GM10266 (cell line): Measurements from ENCODE around the gene NLGN1.

Source experiments
- DNase-seq: peaks from one replicate; pipeline ENCODE4 v3.0.0; 2012; ENCODE audit errors: extremely low spot score
- TF ChIP-seq, protein P1 (sequence below): IDR thresholded peaks from 2 replicates; pipeline ENCODE4 v1.5.1; 2012; ENCODE audit warnings: mild to moderate bottlenecking, low read depth; ENCODE audit not compliant: control insufficient read depth, insufficient read depth; ENCODE audit errors: missing control alignments

The NLGN1 gene

DNA sequence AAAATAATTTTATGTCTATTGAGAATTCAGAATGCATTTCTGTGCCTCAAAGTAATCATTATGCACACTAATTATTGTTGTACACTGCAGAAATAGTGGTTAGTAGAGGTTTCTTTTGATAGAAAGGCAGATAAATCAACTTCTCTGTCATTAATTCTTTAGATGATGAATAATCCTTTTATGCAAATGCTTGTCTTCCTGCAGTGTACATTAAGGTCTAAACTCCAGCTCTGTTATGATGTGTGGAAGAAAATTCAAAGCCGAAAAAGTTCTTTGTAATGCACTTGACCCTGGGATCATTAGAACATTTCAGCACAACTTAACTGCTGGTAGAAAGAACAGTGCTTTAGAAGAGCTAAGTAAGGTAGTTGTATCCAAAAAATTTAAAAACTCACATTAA lies 353.0 kb downstream of the NLGN1 start:
- no peak for DNase-seq
- TF ChIP-seq, protein P1, sequence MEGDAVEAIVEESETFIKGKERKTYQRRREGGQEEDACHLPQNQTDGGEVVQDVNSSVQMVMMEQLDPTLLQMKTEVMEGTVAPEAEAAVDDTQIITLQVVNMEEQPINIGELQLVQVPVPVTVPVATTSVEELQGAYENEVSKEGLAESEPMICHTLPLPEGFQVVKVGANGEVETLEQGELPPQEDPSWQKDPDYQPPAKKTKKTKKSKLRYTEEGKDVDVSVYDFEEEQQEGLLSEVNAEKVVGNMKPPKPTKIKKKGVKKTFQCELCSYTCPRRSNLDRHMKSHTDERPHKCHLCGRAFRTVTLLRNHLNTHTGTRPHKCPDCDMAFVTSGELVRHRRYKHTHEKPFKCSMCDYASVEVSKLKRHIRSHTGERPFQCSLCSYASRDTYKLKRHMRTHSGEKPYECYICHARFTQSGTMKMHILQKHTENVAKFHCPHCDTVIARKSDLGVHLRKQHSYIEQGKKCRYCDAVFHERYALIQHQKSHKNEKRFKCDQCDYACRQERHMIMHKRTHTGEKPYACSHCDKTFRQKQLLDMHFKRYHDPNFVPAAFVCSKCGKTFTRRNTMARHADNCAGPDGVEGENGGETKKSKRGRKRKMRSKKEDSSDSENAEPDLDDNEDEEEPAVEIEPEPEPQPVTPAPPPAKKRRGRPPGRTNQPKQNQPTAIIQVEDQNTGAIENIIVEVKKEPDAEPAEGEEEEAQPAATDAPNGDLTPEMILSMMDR = no peak

DNA sequence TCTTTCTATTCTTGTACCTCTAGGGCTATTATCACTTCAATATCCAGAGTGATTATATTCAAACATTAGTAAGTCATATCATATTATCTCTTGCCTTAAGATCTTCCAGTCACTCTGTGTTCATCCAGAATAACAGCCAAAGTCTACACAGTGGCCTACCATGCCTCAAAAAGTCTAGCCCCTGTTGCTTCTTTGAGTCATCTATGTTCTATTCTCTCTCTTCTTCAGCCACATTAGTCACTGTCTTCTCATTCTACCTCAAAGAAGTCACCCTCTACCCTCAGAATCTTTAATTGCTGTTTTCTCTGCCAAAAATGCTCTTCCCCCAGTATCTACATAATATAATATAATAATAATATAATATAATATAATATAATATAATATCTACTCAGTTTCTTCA lies 356.0 kb downstream of the NLGN1 start:
- TF ChIP-seq, protein P1 = no peak
- no peak for DNase-seq

DNA sequence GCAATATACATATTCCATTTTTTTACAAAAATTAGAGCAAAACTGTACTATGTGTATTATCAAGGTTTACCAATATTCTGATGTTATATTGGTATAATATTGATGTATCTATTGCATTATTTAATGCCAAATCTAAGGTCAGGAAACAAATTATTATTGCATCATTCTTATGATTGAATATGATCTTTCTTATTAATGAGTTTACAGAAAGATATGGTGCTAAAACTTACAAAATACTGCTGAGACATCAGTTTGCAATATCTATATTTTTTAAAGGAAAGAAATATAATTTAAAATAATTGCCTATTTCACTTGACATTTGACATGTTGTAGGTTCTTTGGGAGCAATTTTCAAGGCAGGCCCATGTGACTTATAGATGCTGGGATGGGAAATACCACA lies 357.6 kb downstream of the NLGN1 start:
- TF ChIP-seq, protein P1 = no peak

DNA sequence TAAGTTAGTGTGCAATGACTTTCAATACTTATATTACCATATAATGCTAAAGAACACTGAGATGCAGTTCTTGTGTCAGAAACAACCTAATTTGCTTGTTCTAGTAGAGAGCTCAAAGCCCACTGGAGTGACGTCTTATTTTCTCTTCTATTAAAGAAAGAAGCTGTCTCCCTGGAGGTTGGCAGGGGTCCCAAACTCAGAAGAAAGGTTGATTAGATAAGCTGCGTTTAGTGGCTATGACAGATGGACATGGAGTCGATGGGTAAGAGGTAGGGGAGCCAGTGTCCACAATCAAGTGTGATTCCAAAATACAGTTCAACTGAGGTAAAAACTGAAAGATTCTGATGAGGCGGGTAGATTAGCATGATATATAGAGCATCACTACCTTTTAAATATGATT lies 363.6 kb downstream of the NLGN1 start:
- no peak for DNase-seq

More for the DNA sequence above, 357.6 kb downstream of the NLGN1 start:
- DNase-seq = no peak

DNA sequence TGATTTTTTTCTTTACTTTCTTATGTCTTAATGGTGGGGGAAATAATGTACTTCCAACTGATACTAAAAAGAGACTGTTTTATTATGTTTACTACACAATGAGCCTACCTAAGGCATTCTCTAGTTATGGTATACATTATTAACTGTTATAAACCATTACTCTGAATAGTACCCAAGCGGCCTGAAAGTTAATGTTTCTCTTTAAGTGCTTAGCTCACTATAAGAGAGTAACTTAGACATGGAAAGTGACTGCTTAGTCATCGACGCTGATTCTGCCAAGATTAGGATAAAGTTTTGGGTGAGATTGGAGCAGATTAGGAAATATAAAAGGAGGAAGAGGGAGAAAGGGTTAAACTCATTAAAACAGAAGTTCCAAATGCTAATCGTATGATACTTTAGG lies 365.0 kb downstream of the NLGN1 start:
- no peak for DNase-seq
- TF ChIP-seq, protein P1 = no peak

More for the DNA sequence above, 363.6 kb downstream of the NLGN1 start:
- TF ChIP-seq, protein P1 = no peak

GRCh38 chr3:173770011-173770410 lies 372.5 kb downstream of the NLGN1 start:
- TF ChIP-seq, protein P1 = no peak
- DNase-seq = no peak

DNA sequence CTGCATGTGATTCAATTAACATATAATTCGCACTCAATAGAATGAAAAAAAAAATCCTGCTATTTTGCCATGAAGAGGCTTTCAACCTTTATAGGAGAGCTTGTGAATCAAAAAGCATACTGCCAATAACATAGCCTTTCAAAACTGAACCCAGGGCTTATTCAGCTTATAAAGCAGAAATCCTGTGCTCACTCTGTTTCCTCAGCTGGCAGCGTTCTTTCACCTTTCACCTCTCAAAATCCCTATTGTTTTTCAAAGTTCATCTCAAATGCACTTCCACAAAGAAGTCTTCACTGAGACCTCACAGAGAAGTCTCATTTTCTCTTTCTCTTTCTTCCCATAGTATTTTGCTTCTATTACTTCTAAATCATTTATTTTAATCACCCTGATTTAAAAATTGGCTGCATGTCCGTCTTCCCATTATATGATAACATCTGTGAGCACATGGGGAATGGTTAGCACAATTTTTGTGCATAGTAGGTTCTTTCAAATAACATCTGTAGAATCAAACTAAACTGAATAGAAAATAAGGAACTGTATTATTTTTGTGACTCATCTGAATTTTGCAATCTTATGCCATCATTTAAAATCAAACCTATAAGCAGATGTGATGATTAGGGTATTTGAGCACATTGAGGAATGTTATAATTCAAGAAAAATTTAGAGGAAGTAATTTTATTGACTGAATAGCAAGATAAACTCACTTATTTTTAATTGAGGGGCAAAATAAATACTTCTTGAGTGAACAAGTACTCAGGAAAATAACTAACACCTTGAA lies 373.4 kb downstream of the NLGN1 start:
- TF ChIP-seq, protein P1 = no peak
- no peak for DNase-seq
